ENCODE measurements around the gene BACE2.
"Not testable (repeated sequence)": the region's sequence is repeated elsewhere in the genome, so short reads cannot be mapped to it uniquely, and the experiment has no call there.

The BACE2 gene

DNA sequence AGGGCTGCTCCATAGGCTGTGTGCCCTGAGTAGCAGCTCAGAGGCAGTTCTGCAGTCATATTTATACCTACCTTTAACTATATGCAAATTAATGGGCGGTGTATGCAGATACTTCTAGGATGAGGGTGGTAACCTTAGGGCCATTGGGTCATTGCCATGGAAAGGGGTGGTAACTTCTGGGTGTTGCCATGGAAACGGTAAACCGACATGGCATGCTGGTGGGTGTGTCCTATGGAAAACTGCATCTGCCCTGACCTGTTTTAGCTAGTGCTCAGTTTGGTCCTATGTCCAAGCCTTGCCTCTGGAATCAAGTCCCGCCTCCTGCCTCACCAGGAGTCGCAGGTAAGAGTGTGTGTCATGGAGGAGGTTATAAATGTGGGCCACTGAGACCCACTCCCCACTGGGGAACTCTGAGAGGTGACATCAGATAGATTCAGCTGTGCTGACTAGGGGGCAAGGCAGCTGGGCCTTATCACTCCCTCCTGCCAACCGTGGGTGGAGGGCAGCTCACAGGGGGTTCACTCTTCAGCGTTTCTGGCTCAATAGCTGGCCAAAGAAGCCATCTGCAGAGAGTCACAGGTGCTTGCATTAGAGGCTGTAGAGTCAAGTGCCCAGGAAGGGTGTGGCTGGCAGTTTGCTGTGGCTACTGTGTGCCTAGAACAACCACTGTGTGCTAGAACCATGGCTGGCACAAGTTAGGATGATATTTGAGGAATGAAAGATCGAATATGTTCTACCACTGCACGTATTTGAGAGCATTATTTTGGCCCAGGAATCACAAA is 19.0 kb downstream of the BACE2 start:
- no peak for DNase-seq

GRCh38 chr21:41187537-41188025 is 19.6 kb downstream of the BACE2 start:
- no peak for DNase-seq

DNA sequence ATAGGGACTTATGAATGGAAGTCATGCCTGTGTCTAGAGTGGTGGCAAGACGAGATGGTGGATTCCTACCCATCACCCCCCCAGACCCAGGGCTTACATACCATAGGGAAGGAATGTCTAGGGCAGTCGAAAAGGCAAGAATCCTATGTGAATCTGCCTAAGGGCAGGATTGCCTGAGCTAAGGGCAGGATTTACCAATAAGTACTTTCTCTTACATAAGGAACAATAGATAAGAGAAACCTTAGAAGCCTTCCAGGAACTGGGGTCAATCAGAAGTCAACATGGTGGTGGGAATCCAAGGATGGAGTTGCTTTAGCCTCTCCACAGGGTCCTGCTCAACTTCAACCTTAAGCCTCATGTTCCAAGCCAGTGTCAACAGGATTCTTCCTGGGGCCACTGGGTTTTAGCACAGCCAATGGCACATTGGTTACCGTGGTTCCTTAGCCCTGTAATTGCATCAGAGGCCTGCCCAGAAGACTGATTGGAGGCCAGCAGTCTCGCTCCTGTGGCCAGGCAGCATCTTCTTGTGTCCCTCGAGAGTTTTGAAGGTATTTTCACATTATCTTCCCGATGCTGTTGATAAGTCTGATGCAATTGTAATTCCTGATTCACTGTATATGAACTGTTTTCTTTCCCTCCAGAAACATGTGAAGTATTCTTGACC is 20.7 kb downstream of the BACE2 start:
- no peak for DNase-seq

- no peak for DNase-seq
These were observed 21.3 kb downstream of the BACE2 start for GRCh38 chr21:41189150-41189745.

DNA sequence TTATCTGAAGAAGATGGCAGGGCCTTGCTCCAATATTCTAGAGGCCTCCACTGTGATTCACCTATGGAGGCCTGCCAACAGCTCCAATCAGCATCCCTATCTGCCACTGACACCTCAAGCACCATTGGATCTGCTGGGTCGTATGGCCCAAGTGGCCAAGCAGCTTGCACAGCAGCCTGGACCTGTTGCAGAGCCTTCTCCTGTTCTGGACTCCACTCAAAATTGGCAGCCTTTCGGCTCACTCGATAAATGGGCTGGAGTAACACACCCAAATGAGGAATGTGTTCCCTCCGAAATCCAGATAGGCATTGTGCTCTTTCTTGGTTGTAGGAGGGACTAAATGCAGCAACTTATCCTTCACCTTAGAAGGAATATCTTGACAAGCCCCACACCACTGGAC is 24.6 kb downstream of the BACE2 start:
- DNase-seq, result not testable (repeated sequence)

- no peak for DNase-seq
These were observed 27.4 kb downstream of the BACE2 start for GRCh38 chr21:41195311-41195710.

GRCh38 chr21:41196993-41197392 is 29.0 kb downstream of the BACE2 start:
- DNase-seq, result no peak

- no peak for DNase-seq
These were observed 29.6 kb downstream of the BACE2 start for GRCh38 chr21:41197582-41197981.

DNA sequence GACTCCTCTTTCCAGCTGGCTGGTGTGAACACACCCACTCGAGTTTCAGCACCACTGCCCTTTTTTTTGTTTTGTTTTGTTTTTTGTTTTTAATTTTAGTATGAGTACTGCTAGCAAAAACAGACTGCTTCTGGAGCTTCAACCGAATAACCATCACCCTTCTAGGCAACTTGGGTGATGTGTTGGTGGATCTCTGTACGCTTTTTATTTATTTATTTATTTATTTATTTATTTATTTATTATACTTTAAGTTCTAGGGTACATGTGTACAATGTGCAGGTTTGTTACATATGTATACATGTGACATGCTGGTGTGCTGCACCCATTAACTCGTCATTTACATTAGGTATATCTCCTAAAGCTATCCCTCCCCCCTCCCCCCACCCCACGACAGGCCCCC is 30.7 kb downstream of the BACE2 start:
- not testable (repeated sequence) for DNase-seq

- DNase-seq, result no peak
These were observed 31.2 kb downstream of the BACE2 start for GRCh38 chr21:41199123-41199522.

GRCh38 chr21:41199588-41199987 is 31.6 kb downstream of the BACE2 start:
- no peak for DNase-seq

GRCh38 chr21:41201385-41201784 is 33.4 kb downstream of the BACE2 start:
- DNase-seq, result no peak

GRCh38 chr21:41204736-41205135 is 36.8 kb downstream of the BACE2 start:
- DNase-seq, result no peak

DNA sequence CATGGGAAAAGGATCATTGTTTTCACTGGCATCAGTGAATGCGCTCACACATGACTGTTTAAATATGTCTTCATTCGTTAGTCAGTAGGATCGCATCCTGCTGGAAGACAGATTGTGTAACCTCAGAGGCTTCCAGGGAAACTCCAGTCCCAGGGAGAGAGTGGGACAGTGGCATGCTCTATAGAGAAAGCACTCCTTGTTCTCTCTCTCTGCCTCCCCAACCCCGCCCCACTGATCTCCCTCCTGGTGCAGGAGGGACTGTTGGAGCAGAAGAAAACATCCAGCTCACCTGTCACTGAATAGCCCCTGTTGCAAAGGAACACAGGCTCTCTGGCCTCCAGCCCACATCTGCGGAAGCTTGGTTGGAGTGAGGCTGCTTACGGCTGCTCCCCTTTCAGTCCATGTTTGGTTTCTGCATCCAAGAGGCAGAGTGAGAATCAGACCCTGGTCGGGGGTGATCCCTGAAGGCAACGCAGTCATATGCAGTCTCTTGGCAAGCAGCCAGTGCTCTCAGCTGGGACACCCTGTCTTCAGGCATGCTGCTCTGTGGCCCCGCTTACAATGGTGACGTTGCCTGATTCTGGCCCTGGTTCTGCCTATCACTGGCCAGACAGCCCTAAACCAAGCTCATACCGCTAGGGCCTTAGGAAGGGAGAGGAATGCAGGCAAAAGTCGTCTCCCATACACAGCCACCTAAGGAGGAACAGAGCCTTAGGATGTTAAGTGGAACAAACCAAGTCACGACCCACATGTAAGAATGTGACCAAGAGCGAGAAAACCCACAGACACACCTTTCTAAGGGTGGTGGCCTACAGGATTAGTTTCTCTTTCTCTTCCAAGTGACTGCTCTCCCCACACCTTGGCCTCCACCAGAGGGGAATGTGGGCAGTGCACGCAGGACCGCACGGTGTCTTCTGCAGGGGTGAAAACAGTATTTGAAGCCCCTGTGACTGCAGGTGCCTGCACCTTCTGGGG is 39.7 kb downstream of the BACE2 start:
- DNase-seq, result no peak

GRCh38 chr21:41208376-41208763 is 40.4 kb downstream of the BACE2 start:
- no peak for DNase-seq

DNA sequence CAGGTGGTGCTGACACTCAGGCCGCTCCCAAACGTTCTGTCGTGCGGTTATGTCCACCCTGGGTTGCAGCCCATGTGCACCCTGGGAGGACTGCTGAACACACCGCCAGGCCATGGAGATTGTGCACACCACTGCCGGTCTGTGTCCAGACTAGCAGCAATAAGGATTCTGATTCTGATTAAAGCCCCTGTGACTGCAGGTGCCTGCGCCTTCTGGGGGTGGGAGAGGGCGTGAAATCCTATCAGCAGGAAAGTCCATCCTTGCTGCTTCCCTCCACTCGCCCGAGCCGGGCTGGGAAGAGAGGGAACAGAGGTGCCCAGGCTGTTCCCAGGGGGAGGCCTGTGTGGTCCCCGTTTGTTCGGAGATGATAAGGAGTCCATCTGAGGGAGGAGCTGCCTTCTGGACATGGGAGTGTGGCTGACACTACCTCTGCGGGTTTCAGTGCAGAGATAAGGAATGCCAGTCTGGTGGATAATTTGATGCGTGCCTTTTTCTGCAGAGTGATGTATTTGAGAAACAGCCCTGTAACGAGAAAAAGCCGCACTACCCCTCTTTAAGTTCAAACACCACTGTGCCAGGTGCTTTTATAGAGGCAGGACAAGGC is 41.2 kb downstream of the BACE2 start:
- no peak for DNase-seq

DNA sequence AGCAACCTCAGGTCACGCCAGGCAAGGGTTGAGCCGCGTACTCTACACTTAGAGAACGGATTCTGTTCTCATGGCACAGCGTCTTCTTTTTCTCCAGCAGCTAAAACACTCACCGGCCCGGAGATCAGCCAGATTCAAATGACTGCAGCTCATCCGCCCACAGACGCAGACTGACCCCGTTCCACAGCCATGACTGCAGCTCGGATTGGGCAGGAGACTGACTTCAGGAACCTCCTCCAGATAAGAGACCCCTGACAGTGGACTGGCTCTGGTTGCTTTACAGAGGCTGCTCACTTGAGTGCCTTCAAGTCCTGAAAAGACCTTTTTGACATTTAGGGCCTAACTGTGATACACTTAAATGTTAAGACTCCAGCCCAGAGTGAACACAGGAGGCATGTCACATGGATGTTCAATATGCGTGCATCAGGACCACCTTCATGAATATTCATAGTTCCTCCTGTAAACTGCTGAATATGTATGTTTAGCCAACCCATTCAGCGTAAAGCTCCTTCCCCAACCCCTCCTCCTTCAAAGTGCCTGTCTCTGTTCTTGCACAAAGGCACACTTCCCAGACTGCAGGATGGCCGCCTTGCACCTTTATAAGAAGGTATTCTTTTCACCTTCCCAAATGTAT is 42.6 kb downstream of the BACE2 start:
- no peak for DNase-seq

DNA sequence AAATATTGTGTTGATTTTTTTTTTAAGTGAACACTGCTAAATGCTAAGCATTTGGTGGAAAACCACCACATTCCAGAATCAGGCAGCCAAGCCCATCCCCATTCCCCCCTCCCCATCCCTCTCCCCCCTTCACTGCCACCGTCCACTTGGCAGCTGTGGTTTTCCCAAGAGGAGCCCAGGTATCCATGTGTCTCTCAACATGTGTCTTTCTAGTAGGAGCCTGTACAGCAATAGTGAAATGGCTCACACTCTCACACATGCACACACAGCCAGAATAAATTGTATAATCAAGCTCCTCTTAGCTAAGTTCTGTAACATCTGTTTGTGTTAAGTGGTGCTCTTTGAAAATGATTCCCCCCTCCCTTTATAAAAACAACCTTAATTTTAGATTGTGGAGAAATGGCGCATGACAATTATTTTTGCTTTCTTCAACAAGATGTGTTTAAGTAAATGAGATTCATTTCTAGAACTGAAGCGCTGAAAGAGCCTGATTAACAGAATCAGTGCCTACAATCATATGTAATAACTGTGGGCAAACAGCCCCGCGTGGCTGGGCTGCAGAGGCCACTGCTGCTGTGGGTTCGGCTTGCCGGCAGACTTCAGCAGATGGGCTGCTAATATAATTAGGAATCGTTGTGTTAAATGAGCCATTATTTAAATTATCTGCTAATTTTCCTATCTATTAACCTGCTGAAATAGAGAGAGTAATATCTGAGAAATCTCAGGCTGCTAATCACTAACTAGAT is 43.3 kb downstream of the BACE2 start:
- no peak for DNase-seq

DNA sequence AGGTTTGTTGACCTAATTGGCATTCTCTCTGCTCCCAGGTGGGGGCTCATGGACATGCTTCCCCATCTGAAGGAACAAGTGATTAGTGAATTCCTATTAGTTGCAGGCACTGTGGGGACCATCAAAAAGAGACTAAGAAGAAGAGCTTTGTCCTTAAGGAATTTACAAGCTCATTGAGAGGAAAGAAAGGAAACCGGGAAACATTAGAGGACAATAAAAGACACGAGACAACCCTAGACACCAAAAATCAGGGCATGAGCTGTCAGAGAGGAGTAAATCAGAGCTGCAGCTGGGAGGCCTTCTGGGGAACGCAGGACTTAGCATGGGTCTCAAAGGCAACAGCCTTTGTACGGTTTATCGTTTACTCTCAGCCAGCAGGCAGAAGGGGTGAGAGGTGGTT is 45.1 kb downstream of the BACE2 start:
- DNase-seq, result no peak

GRCh38 chr21:41215856-41216408 is 48.0 kb downstream of the BACE2 start:
- DNase-seq, result no peak

- no peak for DNase-seq
These were observed 48.5 kb downstream of the BACE2 start for GRCh38 chr21:41216486-41216885.
